ENCODE results near the gene FNDC11.

DNA sequence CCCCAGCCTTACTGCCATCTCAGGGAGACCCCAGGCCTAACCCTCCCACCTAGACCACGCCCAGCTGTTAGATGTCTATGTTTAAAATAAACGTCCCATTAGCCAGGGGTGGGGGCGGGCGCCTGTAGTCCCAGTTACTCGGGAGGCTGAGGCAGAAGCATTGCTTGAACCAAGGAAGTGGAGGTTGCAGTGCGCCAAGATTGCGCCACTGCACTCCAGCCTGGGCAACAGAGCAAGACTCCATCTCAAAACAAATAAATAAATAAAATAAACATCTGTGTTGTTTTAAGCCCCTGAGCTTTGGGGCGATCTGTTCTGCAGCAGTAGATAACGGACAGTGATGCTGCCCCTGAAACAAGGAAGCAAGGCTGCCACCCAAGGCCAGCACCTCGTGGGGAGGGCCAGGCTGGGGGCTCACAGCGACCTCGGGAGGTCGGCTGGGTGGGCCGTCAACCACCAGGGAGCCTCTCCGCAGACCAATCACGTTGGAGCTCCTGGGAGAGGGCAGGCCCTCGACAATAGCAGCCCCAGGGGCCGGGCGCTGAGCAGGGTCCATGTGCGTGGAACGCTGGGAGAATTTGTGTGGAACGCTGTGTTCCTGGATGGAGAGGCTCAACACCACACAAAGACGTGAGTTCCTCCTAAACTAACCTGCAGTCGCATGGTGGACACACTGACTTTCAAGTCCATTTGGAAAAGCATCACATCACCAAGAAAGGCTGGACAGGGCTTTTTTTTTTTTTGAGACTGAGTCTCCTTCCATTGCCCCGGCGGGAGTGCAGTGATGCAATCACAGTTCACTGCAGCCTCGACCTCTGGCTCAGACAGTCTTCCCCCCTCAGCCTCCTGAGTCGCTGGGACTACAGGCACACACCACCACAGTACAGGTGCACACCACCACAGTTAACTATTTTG lies 21.1 kb downstream of the FNDC11 start:
- TF ChIP-seq, protein P1, sequence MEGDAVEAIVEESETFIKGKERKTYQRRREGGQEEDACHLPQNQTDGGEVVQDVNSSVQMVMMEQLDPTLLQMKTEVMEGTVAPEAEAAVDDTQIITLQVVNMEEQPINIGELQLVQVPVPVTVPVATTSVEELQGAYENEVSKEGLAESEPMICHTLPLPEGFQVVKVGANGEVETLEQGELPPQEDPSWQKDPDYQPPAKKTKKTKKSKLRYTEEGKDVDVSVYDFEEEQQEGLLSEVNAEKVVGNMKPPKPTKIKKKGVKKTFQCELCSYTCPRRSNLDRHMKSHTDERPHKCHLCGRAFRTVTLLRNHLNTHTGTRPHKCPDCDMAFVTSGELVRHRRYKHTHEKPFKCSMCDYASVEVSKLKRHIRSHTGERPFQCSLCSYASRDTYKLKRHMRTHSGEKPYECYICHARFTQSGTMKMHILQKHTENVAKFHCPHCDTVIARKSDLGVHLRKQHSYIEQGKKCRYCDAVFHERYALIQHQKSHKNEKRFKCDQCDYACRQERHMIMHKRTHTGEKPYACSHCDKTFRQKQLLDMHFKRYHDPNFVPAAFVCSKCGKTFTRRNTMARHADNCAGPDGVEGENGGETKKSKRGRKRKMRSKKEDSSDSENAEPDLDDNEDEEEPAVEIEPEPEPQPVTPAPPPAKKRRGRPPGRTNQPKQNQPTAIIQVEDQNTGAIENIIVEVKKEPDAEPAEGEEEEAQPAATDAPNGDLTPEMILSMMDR (IDR thresholded peaks at IDR 0.05), result no peak
- TF ChIP-seq POLR2A (IDR thresholded peaks at IDR 0.05) (no peak), POLR2AphosphoS5 (IDR thresholded peaks at IDR 0.05) (no peak)

Data from prostate gland (tissue), 2 donors.